Keratinocyte (primary cell): ENCODE results near the gene UGT1A10.

ENCODE experiments used
- CTCF ChIP-seq, 3 experiments: IDR thresholded peaks in 1 of 3; conservative IDR thresholded peaks in 1 of 3; optimal IDR thresholded peaks in 1 of 3; 2 replicates in 2 of 3; 3 replicates in 1 of 3; pipeline versions ENCODE3 to v1.5.1; 2011; ENCODE audit warnings: low read length in 3 of 3, mild to moderate bottlenecking in 3 of 3, moderate library complexity in 2 of 3, control low read depth in 1 of 3, inconsistent platforms in 1 of 3; ENCODE audit not compliant: insufficient read depth in 2 of 3; ENCODE audit errors: extremely low read depth in 1 of 3
- EZH2 ChIP-seq: IDR thresholded peaks from one replicate; pipeline ENCODE4 v1.6.1; 2012; ENCODE audit warnings: inconsistent platforms, mild to moderate bottlenecking, low read length, moderate library complexity

GRCh38 chr2:233822101-233822771, 186.0 kb downstream of the UGT1A10 start:
- no peak for TF ChIP-seq CTCF (optimal IDR thresholded peaks at IDR 0.05 in 1 of 3, IDR thresholded peaks at IDR 0.05 in 1 of 3, conservative IDR thresholded peaks at IDR 0.05 in 1 of 3; ENCODE audit: extremely low read depth in 1 of 3, insufficient read depth in 2 of 3, low read length in 3 of 3)
- no peak for TF ChIP-seq EZH2
